Mesenchymal stem cell (in vitro differentiated cells and primary cell): ENCODE measurements around the gene UBE2U.

ENCODE experiments used
- DNase-seq: peaks from one replicate; pipeline ENCODE4 v3.0.0-alpha.2; 2013
- H2AFZ ChIP-seq: one replicate; pipeline ENCODE4 v1.6.1; 2013; ENCODE audit warnings: low read depth, mild to moderate bottlenecking, control low read depth, inconsistent platforms, low read length, moderate library complexity
- H2AK5ac ChIP-seq: 2 replicates; pipeline ENCODE4 v1.6.1; 2013; ENCODE audit warnings: low read length, moderate library complexity, mild to moderate bottlenecking, inconsistent platforms; ENCODE audit not compliant: severe bottlenecking
- H2BK120ac ChIP-seq: one replicate; pipeline ENCODE4 v1.6.1; 2013; ENCODE audit warnings: low read depth, mild to moderate bottlenecking, inconsistent platforms, low read length, moderate library complexity
- H2BK12ac ChIP-seq, 2 experiments: one replicate each; pipeline ENCODE4 v1.6.1; 2013; ENCODE audit warnings: inconsistent platforms in 2 of 2, low read length in 2 of 2, mild to moderate bottlenecking in 2 of 2, moderate library complexity in 2 of 2, control low read depth in 1 of 2
- H2BK15ac ChIP-seq: one replicate; pipeline ENCODE4 v1.6.1; 2013; ENCODE audit warnings: mild to moderate bottlenecking, low read depth, inconsistent platforms; ENCODE audit not compliant: poor library complexity, severe bottlenecking
- H2BK5ac ChIP-seq: 2 replicates; pipeline ENCODE4 v1.6.1; 2013; ENCODE audit warnings: low read depth, mild to moderate bottlenecking, low read length, control low read depth, inconsistent platforms; ENCODE audit not compliant: poor library complexity, severe bottlenecking
- H3K14ac ChIP-seq, 2 experiments: one replicate each; pipeline ENCODE4 v1.6.1; 2013; ENCODE audit warnings: inconsistent platforms in 2 of 2, low read length in 2 of 2, control low read depth in 1 of 2, mild to moderate bottlenecking in 1 of 2, moderate library complexity in 1 of 2
- H3K18ac ChIP-seq, 2 experiments: one replicate each; pipeline ENCODE4 v1.6.1; 2013; ENCODE audit warnings: inconsistent platforms in 2 of 2, low read length in 2 of 2, control low read depth in 1 of 2, low read depth in 1 of 2, mild to moderate bottlenecking in 1 of 2
- H3K23ac ChIP-seq, 2 experiments: one replicate each; pipeline ENCODE4 v1.6.1; 2013; ENCODE audit warnings: inconsistent platforms in 2 of 2, low read length in 2 of 2, mild to moderate bottlenecking in 2 of 2, moderate library complexity in 2 of 2, control low read depth in 1 of 2
- H3K27ac ChIP-seq: 2 replicates; pipeline ENCODE4 v1.5.1; 2013; ENCODE audit warnings: mild to moderate bottlenecking, moderate library complexity, low read length, control low read depth, inconsistent platforms; ENCODE audit not compliant: poor library complexity, severe bottlenecking
- H3K27me3 ChIP-seq, 2 experiments: 2 replicates each; pipeline versions ENCODE4 v1.6.1 to v1.7.0; 2013; ENCODE audit warnings: low read length in 2 of 2, mild to moderate bottlenecking in 2 of 2, moderate library complexity in 2 of 2, control low read depth in 1 of 2, inconsistent platforms in 1 of 2; ENCODE audit not compliant: control insufficient read depth in 1 of 2, insufficient read depth in 1 of 2
- H3K36me3 ChIP-seq, 2 experiments: 2 replicates each; pipeline versions ENCODE4 v1.6.1 to v1.7.0; 2013; ENCODE audit warnings: low read length in 2 of 2, control low read depth in 1 of 2, inconsistent platforms in 1 of 2, low read depth in 1 of 2, mild to moderate bottlenecking in 1 of 2; ENCODE audit not compliant: insufficient read depth in 2 of 2, control insufficient read depth in 1 of 2
- H3K4ac ChIP-seq, 2 experiments: one replicate each; pipeline ENCODE4 v1.6.1; 2013; ENCODE audit warnings: inconsistent platforms in 2 of 2, low read length in 2 of 2, mild to moderate bottlenecking in 2 of 2, moderate library complexity in 2 of 2, control low read depth in 1 of 2, low read depth in 1 of 2
- H3K4me1 ChIP-seq: 2 replicates; pipeline ENCODE4 v1.6.1; 2013; ENCODE audit warnings: low read depth, low read length, control low read depth; ENCODE audit not compliant: control insufficient read depth, insufficient read depth
- H3K4me2 ChIP-seq: 2 replicates; pipeline ENCODE4 v1.6.1; 2013; ENCODE audit warnings: low read length, mild to moderate bottlenecking, inconsistent platforms; ENCODE audit not compliant: poor library complexity, severe bottlenecking
- H3K4me3 ChIP-seq, 2 experiments: 2 replicates each; pipeline versions ENCODE4 v1.5.1 to v1.7.0; 2013; ENCODE audit warnings: low read length in 2 of 2, mild to moderate bottlenecking in 2 of 2, control low read depth in 1 of 2, low read depth in 1 of 2; ENCODE audit not compliant: insufficient read depth in 1 of 2
- H3K79me1 ChIP-seq: replicated peaks from 2 replicates; pipeline ENCODE4 v1.6.1; 2013; ENCODE audit warnings: mild to moderate bottlenecking, control low read depth, low read length, inconsistent platforms; ENCODE audit not compliant: poor library complexity, severe bottlenecking
- H3K9ac ChIP-seq: 2 replicates; pipeline ENCODE4 v1.7.0; 2013; ENCODE audit warnings: mild to moderate bottlenecking, low read length, moderate library complexity
- H3K9me3 ChIP-seq: 2 replicates; pipeline ENCODE4 v1.7.0; 2013; ENCODE audit warnings: mild to moderate bottlenecking, low read length; ENCODE audit not compliant: control insufficient read depth
- H4K8ac ChIP-seq: one replicate; pipeline ENCODE4 v1.6.1; 2013; ENCODE audit warnings: inconsistent platforms, mild to moderate bottlenecking, low read length, moderate library complexity
- H4K91ac ChIP-seq: one replicate; pipeline ENCODE4 v1.6.1; 2013; ENCODE audit warnings: mild to moderate bottlenecking, low read length, inconsistent platforms
- WGBS: methylation state at CpG from one replicate; pipeline ENCODE4 v1.1.7; 2013; ENCODE audit warnings: mixed read lengths; 5-methylcytosine and 5-hydroxymethylcytosine counted together

Gene UBE2U

DNA sequence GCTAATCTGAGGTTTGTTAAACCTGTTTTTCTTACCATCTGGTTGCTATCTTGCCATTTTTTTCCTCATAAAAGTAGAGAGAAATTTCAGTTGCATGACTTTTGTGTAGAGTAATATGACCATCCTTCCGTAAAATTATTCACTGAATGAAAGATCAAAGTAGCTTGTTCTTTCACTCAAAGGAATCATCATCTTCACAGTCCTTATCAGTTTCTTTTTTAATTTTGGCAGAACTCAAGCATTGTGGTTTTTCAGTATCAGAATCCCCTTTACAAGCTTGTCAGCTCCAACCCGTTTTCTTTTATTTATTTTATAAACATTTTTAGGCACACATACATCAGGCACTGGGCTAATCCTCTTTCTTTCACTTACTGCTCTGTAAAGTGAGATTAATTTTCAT, 91.7 kb downstream of the UBE2U start:
- no peak overlapping the region for H3K4me3 ChIP-seq
- no peaks in the 10 kb centered on the region for H3K79me1 ChIP-seq
- no peak overlapping the region for H3K23ac ChIP-seq
- peaks cover 0 to 4% of the 10 kb centered on the region in 2 experiments for H3K27me3 ChIP-seq
- no peaks in the 10 kb centered on the region for H3K9me3 ChIP-seq
- no peak overlapping the region for H2BK15ac ChIP-seq
- DNase-seq = no peak
- WGBS = 93% methylated on average over 1 of the region's 2 CpGs
- no peak overlapping the region for H3K4ac ChIP-seq
- no peak overlapping the region for H2BK120ac ChIP-seq
- H3K36me3 ChIP-seq = no peaks in the 10 kb centered on the region
- no peak overlapping the region for H3K4me2 ChIP-seq
- H2BK5ac ChIP-seq = no peak overlapping the region
- no peak overlapping the region for H2AK5ac ChIP-seq
- no peak overlapping the region for H3K18ac ChIP-seq
- no peak overlapping the region for H3K27ac ChIP-seq
- no peaks in the 10 kb centered on the region for H3K4me1 ChIP-seq
- H3K14ac ChIP-seq = no peak overlapping the region
- no peak overlapping the region for H4K91ac ChIP-seq
- no peak overlapping the region for H2AFZ ChIP-seq
- H3K9ac ChIP-seq = no peak overlapping the region
- H2BK12ac ChIP-seq = no peak overlapping the region
- no peak overlapping the region for H4K8ac ChIP-seq

- Histone ChIP-seq H2BK12ac (no peak overlapping the region), H3K14ac (no peak overlapping the region), H2AFZ (no peak overlapping the region), H3K23ac (no peak overlapping the region), H3K4me3 (no peak overlapping the region), H4K8ac (no peak overlapping the region), H3K27me3 (peaks cover 0 to 4% of the 10 kb centered on the region in 2 experiments), H4K91ac (no peak overlapping the region), H3K9me3 (no peaks in the 10 kb centered on the region), H2BK5ac (no peak overlapping the region), H3K36me3 (no peaks in the 10 kb centered on the region), H3K4me1 (no peaks in the 10 kb centered on the region), H3K4me2 (no peak overlapping the region), H2BK15ac (no peak overlapping the region), H3K4ac (no peak overlapping the region), H2BK120ac (no peak overlapping the region), H3K79me1 (no peaks in the 10 kb centered on the region), H3K18ac (no peak overlapping the region), H3K27ac (no peak overlapping the region), H3K9ac (no peak overlapping the region), H2AK5ac (no peak overlapping the region)
- no peak for DNase-seq
These were observed 92.1 kb downstream of the UBE2U start for GRCh38 chr1:64295561-64295960.

DNA sequence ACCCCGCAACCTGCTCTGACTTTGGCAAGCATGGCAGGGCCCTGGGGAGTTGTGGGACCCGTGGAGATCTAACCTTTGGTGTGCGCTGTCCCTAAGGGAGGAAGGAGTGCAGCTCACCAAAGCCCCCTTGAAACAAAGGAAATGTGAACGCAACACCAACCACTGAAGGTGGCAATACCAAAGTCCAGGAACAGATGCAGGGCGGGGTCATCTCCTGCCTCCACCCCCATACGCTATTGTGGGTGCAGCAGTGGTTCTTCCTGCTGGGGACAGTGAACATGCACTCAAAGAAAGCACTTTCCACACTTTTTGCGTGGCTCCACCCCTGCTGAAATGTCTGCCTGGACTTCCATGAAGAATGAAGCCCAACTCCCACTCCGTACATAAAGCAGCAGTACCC, 93.0 kb downstream of the UBE2U start:
- H3K4ac ChIP-seq = no peak overlapping the region
- no peak overlapping the region for H3K4me3 ChIP-seq
- no peak overlapping the region for H2BK5ac ChIP-seq
- no peak overlapping the region for H2AK5ac ChIP-seq
- H3K18ac ChIP-seq = no peak overlapping the region
- no peak overlapping the region for H3K14ac ChIP-seq
- no peak overlapping the region for H2BK120ac ChIP-seq
- H3K4me1 ChIP-seq = no peaks in the 10 kb centered on the region
- no peak overlapping the region for H3K9ac ChIP-seq
- no peak overlapping the region for H3K23ac ChIP-seq
- no peak overlapping the region for H4K91ac ChIP-seq
- no peaks in the 10 kb centered on the region for H3K9me3 ChIP-seq
- no peak overlapping the region for H2BK15ac ChIP-seq
- H3K36me3 ChIP-seq = no peaks in the 10 kb centered on the region
- no peak for DNase-seq
- H2AFZ ChIP-seq = no peak overlapping the region
- no peak overlapping the region for H2BK12ac ChIP-seq
- WGBS = 70% methylated on average over 8 of the region's 8 CpGs
- H3K79me1 ChIP-seq = no peaks in the 10 kb centered on the region
- H4K8ac ChIP-seq = no peak overlapping the region
- peaks cover 0 to 4% of the 10 kb centered on the region in 2 experiments for H3K27me3 ChIP-seq
- no peak overlapping the region for H3K27ac ChIP-seq
- no peak overlapping the region for H3K4me2 ChIP-seq

DNA sequence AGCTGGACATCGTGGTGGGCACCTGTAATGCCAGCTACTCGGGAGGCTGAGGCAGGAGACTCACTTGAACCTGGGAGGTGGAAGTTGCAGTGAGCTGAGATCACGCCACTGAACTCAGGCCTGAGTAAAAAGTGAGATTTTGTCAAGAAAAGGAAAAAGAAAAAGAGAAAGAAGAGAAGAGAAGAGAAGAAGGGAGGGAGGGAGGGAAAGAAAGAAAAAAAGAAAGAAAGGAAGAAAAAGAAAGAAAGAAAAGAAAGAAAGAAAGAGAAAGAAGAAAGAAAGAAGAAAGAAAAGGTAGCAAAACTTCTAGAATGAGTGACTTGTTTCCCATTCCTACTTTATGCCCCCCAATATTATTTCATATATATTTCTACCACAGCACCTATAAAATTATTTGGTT, 98.8 kb downstream of the UBE2U start:
- Histone ChIP-seq H3K4me2 (no peak overlapping the region), H3K27ac (no peak overlapping the region), H2AK5ac (no peak overlapping the region), H3K4ac (no peak overlapping the region), H4K91ac (no peak overlapping the region), H3K27me3 (peaks cover 0 to 4% of the 10 kb centered on the region in 2 experiments), H3K79me1 (no peaks in the 10 kb centered on the region), H2BK5ac (no peak overlapping the region), H3K23ac (no peak overlapping the region), H3K14ac (no peak overlapping the region), H2BK120ac (no peak overlapping the region), H2AFZ (no peak overlapping the region), H3K36me3 (no peaks in the 10 kb centered on the region), H3K4me1 (peaks cover 2% of the 10 kb centered on the region), H3K9me3 (no peaks in the 10 kb centered on the region), H3K9ac (no peak overlapping the region), H2BK15ac (no peak overlapping the region), H3K18ac (no peak overlapping the region), H3K4me3 (no peak overlapping the region), H4K8ac (no peak overlapping the region), H2BK12ac (no peak overlapping the region)
- no peak for DNase-seq
- 87% methylated on average over 3 of the region's 3 CpGs for WGBS
